Measurements from ENCODE around the gene RABEP1.
"Not testable (repeated sequence)": the region's sequence is repeated elsewhere in the genome, so short reads cannot be mapped to it uniquely, and the experiment has no call there.

Gene RABEP1

GRCh38 chr17:5281814-5282641 lies at the start of gene RABEP1:
Gene RABEP1 (plus strand): TSS chr17:5282284. CDS start chr17:5282487, 203 bp downstream.
- peak; percentile 91 for DNase-seq (ENCODE audit: low read depth)
- TF ChIP-seq, protein P1, sequence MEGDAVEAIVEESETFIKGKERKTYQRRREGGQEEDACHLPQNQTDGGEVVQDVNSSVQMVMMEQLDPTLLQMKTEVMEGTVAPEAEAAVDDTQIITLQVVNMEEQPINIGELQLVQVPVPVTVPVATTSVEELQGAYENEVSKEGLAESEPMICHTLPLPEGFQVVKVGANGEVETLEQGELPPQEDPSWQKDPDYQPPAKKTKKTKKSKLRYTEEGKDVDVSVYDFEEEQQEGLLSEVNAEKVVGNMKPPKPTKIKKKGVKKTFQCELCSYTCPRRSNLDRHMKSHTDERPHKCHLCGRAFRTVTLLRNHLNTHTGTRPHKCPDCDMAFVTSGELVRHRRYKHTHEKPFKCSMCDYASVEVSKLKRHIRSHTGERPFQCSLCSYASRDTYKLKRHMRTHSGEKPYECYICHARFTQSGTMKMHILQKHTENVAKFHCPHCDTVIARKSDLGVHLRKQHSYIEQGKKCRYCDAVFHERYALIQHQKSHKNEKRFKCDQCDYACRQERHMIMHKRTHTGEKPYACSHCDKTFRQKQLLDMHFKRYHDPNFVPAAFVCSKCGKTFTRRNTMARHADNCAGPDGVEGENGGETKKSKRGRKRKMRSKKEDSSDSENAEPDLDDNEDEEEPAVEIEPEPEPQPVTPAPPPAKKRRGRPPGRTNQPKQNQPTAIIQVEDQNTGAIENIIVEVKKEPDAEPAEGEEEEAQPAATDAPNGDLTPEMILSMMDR (IDR thresholded peaks at IDR 0.05; ENCODE audit: low read length, missing control alignments), result peak; percentile 19
- peak within 1 kb of the TSS; percentile 58 for H3K4me3 ChIP-seq (replicated peaks; ENCODE audit: low read depth, low read length)

- not testable (repeated sequence) for H3K4me3 ChIP-seq (replicated peaks; ENCODE audit: low read depth, low read length); DNase-seq (ENCODE audit: low read depth)
Observed at GRCh38 chr17:5233492-5233891, 48.6 kb upstream of the RABEP1 start.

GRCh38 chr17:5234645-5235576 lies 47.2 kb upstream of the RABEP1 start, which contains the start of gene SCIMP:
Gene SCIMP (minus strand): TSS chr17:5234860. CDS start chr17:5234755, 105 bp downstream.
- no peak for DNase-seq (ENCODE audit: low read depth)
- TF ChIP-seq, protein P1 (IDR thresholded peaks at IDR 0.05; ENCODE audit: low read length, missing control alignments), result no peak
- H3K4me3 ChIP-seq (replicated peaks; ENCODE audit: low read depth, low read length), result no peak within 1 kb of the TSS

- TF ChIP-seq, protein P1 (IDR thresholded peaks at IDR 0.05; ENCODE audit: low read length, missing control alignments), result no peak
- no peak overlapping the region for H3K4me3 ChIP-seq (replicated peaks; ENCODE audit: low read depth, low read length)
Observed at GRCh38 chr17:5236938-5237540, 45.0 kb upstream of the RABEP1 start.

GRCh38 chr17:5237541-5238016 lies 44.5 kb upstream of the RABEP1 start:
- TF ChIP-seq, protein P1 (IDR thresholded peaks at IDR 0.05; ENCODE audit: low read length, missing control alignments), result peak; percentile 69
- H3K4me3 ChIP-seq (replicated peaks; ENCODE audit: low read depth, low read length), result no peak overlapping the region
- peak; percentile 65 for DNase-seq (ENCODE audit: low read depth)

More at GRCh38 chr17:5236938-5237540, 45.0 kb upstream of the RABEP1 start:
- DNase-seq (ENCODE audit: low read depth), result no peak

GRCh38 chr17:5238333-5238732 lies 43.8 kb upstream of the RABEP1 start:
- no peak overlapping the region for H3K4me3 ChIP-seq (replicated peaks; ENCODE audit: low read depth, low read length)
- TF ChIP-seq, protein P1 (IDR thresholded peaks at IDR 0.05; ENCODE audit: low read length, missing control alignments), result no peak
- DNase-seq (ENCODE audit: low read depth), result no peak

DNA sequence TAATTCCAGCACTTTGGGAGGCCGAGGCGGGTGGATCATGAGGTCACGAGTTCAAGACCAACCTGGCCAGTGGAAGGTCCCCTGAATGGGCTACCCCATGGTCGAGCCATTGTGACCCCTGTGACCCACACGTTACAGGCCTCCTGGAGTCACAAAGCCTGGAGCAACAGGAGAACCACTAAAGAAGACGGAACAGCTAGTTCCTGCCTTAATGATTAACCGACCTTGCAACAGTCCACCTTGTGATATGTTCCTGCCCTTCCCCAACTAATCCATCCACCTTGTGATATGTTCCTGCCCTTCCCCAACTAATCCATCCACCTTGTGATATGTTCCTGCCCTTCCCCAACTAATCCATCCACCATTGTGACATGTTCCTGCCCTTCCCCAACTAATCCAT lies 42.3 kb upstream of the RABEP1 start:
- DNase-seq (ENCODE audit: low read depth); H3K4me3 ChIP-seq (replicated peaks; ENCODE audit: low read depth, low read length): not testable (repeated sequence)

All from fibroblast of pulmonary artery (primary cell).